OCI-LY7 (cell line): ENCODE measurements around the gene ZDHHC1. TPM values are rescaled to one million over a fixed set of nuclear protein-coding genes. Genes with fewer than 3 reads are reported as not detected.

ENCODE experiments used
- BruUV-seq: library from RNA; stranded (reverse); fragments of 400-500 nt; replicated peaks from 2 replicates; lab custom pipeline; 2021; lab: Mats Ljungman, UMichigan
- CTCF ChIA-PET: fragments of 300-600 bp; sonication (Branson Sonifier 250); formaldehyde crosslinking; loops from one replicate; lab custom pipeline; 2022; ENCODE audit warnings: antibody characterized with exemption; ENCODE audit not compliant: unreplicated experiment; lab: Charles Lee
- POLR2A ChIA-PET: fragments of 300-600 bp; sonication (Branson Sonifier 250); formaldehyde crosslinking; loops from one replicate; lab custom pipeline; 2022; ENCODE audit warnings: antibody characterized with exemption; lab: Charles Lee
- DNase-seq: peaks from one replicate; pipeline ENCODE4 v3.0.0-alpha.2; 2015; ENCODE audit warnings: low spot score
- H2AFZ ChIP-seq: fragments of 200-600 bp; sonication (generic), shearing (Covaris generic); 2 replicates; pipeline ENCODE4 v1.6.1; 2014; ENCODE audit warnings: mild to moderate bottlenecking, antibody characterized with exemption, low read length, moderate library complexity
- H3K27ac ChIP-seq: fragments of 200-600 bp; sonication (generic); 2 replicates; pipeline ENCODE4 v1.5.1; 2014; ENCODE audit warnings: mixed run types, low read depth, mild to moderate bottlenecking, moderate library complexity, low read length, inconsistent platforms; ENCODE audit not compliant: poor library complexity, severe bottlenecking
- H3K36me3 ChIP-seq: fragments of 200-600 bp; sonication (generic); 2 replicates; pipeline ENCODE4 v1.6.1; 2014; ENCODE audit warnings: mild to moderate bottlenecking, antibody characterized with exemption, low read length, moderate library complexity, mixed read lengths; ENCODE audit not compliant: insufficient read depth
- H3K4me1 ChIP-seq: fragments of 200-600 bp; sonication (generic); 2 replicates; pipeline ENCODE4 v1.5.1; 2014; ENCODE audit warnings: mild to moderate bottlenecking, low read length; ENCODE audit not compliant: insufficient read depth, poor library complexity, severe bottlenecking
- H3K4me2 ChIP-seq: fragments of 200-600 bp; sonication (generic); 2 replicates; pipeline ENCODE4 v1.6.1; 2014; ENCODE audit warnings: mild to moderate bottlenecking, low read length
- H3K4me3 ChIP-seq: fragments of 200-600 bp; sonication (generic); 2 replicates; pipeline ENCODE4 v1.5.1; 2014; ENCODE audit warnings: mild to moderate bottlenecking, low read depth, low read length; ENCODE audit not compliant: poor library complexity, severe bottlenecking
- H3K79me2 ChIP-seq: fragments of 200-600 bp; sonication (generic); 2 replicates; pipeline ENCODE4 v1.6.1; 2016; ENCODE audit warnings: low read depth, mild to moderate bottlenecking, low read length, moderate library complexity, mixed read lengths; ENCODE audit not compliant: insufficient read depth
- H3K9me2 ChIP-seq: fragments of 200-600 bp; sonication (generic); 2 replicates; pipeline ENCODE4 v1.6.1; 2016; ENCODE audit warnings: mild to moderate bottlenecking, low read length, mixed read lengths; ENCODE audit not compliant: insufficient read depth
- H3K9me3 ChIP-seq: fragments of 200-600 bp; sonication (generic); 2 replicates; pipeline ENCODE4 v1.6.1; 2014; ENCODE audit warnings: mild to moderate bottlenecking, mixed run types, low read length, mixed read lengths
- H4K20me1 ChIP-seq: fragments of 200-600 bp; sonication (generic); 2 replicates; pipeline ENCODE4 v1.6.1; 2014; ENCODE audit warnings: mild to moderate bottlenecking, antibody characterized with exemption, low read length, moderate library complexity, mixed read lengths; ENCODE audit not compliant: insufficient read depth
- EZH2phosphoT487 ChIP-seq: fragments of 200-600 bp; sonication (generic); IDR thresholded peaks from 2 replicates; pipeline ENCODE4 v1.6.1; 2018; ENCODE audit warnings: low read depth, borderline replicate concordance, mild to moderate bottlenecking, mixed run types, antibody characterized with exemption, low read length, moderate library complexity, mixed read lengths
- intact Hi-C: fragments of 100-400 bp; cut with micrococcal nuclease; formaldehyde crosslinking; loops from one replicate; pipeline ENCODE4 v1.10.0; 2022; ENCODE audit not compliant: unreplicated experiment
- total RNA-seq, 2 experiments: library from RNA; depleted of rRNA in 1 of 2; stranded (reverse); fragments of >200 nt in 1 of 2; shearing (Covaris generic) in 1 of 2; gene quantifications; 2 replicates each; pipeline ENCODE4 v1.2.3, GENCODE V29; 2014 to 2022
- TF ChIP-seq, protein P1 (sequence below): fragments of 200-600 bp; sonication (generic); conservative IDR thresholded peaks from 2 replicates; pipeline ENCODE4 v1.5.1; 2014; ENCODE audit warnings: mild to moderate bottlenecking, antibody characterized with exemption, low read length, moderate library complexity, mixed read lengths

The ZDHHC1 gene
- total RNA-seq, 2 experiments from 2014 or later = not detected

DNA sequence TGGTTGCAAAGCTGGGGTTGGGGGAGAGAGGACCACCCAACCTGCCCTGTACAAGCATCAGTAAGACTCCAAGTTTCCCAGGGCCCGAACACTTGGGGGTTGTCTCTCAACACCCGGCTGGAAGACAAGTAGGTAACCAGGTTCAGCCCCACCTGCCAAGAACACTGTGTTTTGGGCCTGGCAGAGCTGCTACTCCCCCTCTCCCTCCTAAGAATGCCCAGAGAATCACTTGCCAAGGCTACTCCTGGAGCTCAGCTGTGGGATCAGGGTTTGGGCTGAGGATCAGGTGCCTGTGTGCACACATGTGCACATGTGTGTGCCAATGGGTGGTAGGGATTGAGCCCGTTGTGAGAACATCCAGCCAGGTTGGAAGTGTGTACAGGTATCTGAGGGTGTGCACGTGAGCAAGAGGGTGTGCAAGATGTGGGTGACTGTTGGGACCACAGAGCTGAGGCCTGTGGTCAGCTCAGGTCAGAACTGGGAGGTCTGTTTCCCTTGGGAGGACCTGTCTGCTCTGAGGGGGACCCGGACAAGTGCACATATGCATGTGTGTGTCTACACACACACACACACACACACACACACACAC is 16.9 kb upstream of the ZDHHC1 start:
- no peak for DNase-seq
- Histone ChIP-seq H3K4me2 (no peak overlapping the region), H2AFZ (no peak overlapping the region), H3K9me2 (no peaks in the 10 kb centered on the region), H3K27ac (no peak overlapping the region), H3K4me3 (no peak overlapping the region), H4K20me1 (no peaks in the 10 kb centered on the region), H3K9me3 (no peaks in the 10 kb centered on the region), H3K4me1 (no peaks in the 10 kb centered on the region), H3K79me2 (no peaks in the 10 kb centered on the region), H3K36me3 (peaks cover 6% of the 10 kb centered on the region; the same call in 1 of the 2 replicates)
- ChIA-PET POLR2A (no interaction called here), CTCF (interaction anchor here (0.6 kb wide), 2 partner anchors 60 to 1748 kb away, joined by 3 to 8 read pairs; no protein-coding TSS in a partner anchor)
- TF ChIP-seq, protein P1, sequence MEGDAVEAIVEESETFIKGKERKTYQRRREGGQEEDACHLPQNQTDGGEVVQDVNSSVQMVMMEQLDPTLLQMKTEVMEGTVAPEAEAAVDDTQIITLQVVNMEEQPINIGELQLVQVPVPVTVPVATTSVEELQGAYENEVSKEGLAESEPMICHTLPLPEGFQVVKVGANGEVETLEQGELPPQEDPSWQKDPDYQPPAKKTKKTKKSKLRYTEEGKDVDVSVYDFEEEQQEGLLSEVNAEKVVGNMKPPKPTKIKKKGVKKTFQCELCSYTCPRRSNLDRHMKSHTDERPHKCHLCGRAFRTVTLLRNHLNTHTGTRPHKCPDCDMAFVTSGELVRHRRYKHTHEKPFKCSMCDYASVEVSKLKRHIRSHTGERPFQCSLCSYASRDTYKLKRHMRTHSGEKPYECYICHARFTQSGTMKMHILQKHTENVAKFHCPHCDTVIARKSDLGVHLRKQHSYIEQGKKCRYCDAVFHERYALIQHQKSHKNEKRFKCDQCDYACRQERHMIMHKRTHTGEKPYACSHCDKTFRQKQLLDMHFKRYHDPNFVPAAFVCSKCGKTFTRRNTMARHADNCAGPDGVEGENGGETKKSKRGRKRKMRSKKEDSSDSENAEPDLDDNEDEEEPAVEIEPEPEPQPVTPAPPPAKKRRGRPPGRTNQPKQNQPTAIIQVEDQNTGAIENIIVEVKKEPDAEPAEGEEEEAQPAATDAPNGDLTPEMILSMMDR = no peak
- no peak for TF ChIP-seq EZH2phosphoT487
- intact Hi-C loops = no loop called here
- no TSS peak for BruUV-seq

DNA sequence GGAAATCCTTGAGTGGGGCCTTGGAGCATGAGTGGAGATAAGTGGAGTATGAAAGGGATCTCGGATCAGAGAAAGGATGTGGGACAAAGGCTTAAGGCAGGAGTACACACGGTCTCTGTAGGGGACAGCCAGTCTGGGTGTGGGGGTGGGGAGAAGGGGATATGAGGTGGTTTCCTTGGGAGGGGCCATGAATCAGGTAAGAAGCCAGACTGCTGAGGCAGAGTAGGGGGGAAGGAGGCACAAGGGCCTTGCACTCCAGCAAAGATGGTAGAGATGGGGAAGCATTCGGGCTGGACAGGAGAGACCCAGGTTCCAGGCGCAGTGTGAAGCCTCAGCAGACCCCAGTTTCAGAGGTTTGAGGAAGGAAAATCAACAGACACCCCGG is 16.2 kb upstream of the ZDHHC1 start:
- TF ChIP-seq, protein P1 = no peak
- no peak for TF ChIP-seq EZH2phosphoT487
- no peak overlapping the region for H3K4me3 ChIP-seq
- ChIA-PET CTCF (no interaction called here), POLR2A (no interaction called here)
- no peaks in the 10 kb centered on the region for H3K9me2 ChIP-seq
- no TSS peak for BruUV-seq
- no peaks in the 10 kb centered on the region for H4K20me1 ChIP-seq
- H3K79me2 ChIP-seq = no peaks in the 10 kb centered on the region
- no peaks in the 10 kb centered on the region for H3K36me3 ChIP-seq
- H3K4me1 ChIP-seq = no peaks in the 10 kb centered on the region
- H3K4me2 ChIP-seq = no peak overlapping the region
- no peak overlapping the region for H2AFZ ChIP-seq
- H3K27ac ChIP-seq = no peak overlapping the region
- intact Hi-C loops = no loop called here
- DNase-seq = no peak
- no peaks in the 10 kb centered on the region for H3K9me3 ChIP-seq

DNA sequence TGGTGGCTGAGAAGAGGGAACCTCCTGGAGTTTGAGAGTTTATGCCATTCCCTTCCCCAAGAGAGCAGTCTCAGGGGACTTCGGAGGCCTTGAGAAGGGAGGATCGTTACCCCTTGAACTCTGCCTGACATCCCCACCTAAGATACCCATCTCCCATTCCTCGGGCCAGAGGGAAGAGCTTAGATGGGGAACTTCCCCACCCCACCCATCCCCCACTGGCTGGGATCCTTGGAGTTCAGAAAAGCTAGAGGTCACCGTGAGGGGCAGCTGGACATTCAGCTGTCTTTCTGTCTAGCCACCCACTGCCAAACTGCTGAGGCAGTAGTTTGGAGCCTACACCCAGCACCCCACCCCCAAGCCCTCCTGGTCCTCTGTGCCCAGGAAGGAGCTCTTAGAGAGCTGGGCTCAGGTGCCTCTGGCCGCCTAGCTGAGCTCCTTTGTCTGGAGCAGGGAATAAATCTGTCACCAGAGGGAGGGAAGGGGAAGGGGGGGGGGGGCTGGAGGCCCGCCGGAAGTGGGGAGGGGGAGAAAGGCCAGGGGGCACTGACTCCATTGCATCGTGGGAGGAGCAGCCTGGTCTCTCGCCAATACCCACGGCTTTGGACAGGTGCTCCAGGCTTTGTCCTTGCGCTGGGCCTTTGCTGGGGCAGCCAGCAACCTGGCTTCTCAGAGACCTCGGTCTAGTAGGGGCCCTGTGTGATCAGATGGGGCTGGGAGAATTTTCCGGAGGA is 15.7 kb upstream of the ZDHHC1 start:
- TF ChIP-seq, protein P1 = no peak
- TF ChIP-seq EZH2phosphoT487 = no peak
- Histone ChIP-seq H3K4me2 (no peak overlapping the region), H3K4me1 (no peaks in the 10 kb centered on the region), H3K79me2 (no peaks in the 10 kb centered on the region), H3K36me3 (no peaks in the 10 kb centered on the region), H4K20me1 (no peaks in the 10 kb centered on the region), H3K9me2 (no peaks in the 10 kb centered on the region), H3K27ac (no peak overlapping the region), H2AFZ (no peak overlapping the region), H3K9me3 (no peaks in the 10 kb centered on the region), H3K4me3 (no peak overlapping the region)
- ChIA-PET POLR2A (interaction anchor here (0.6 kb wide), 2 partner anchors 117 to 234 kb away, joined by 4 to 11 read pairs; no protein-coding TSS in a partner anchor), CTCF (interaction anchor here (0.6 kb wide), 2 partner anchors 37 to 249 kb away, joined by 4 to 14 read pairs; no protein-coding TSS in a partner anchor)
- no TSS peak for BruUV-seq
- DNase-seq = no peak
- intact Hi-C loops = no loop called here
